Fibroblast of the aortic adventitia (primary cell): ENCODE results near the gene MPC1L. TPM values are rescaled to one million over a fixed set of nuclear protein-coding genes. Genes with fewer than 3 reads are reported as not detected.
"Not testable (repeated sequence)": the region's sequence is repeated elsewhere in the genome, so short reads cannot be mapped to it uniquely, and the experiment has no call there.

Experiments used
- DNase-seq: peaks from one replicate; pipeline ENCODE4 v3.0.0-alpha.2; 2010; ENCODE audit warnings: low read depth
- H3K4me3 ChIP-seq: 2 replicates; pipeline ENCODE4 v1.5.1; 2011; ENCODE audit warnings: low read depth, mild to moderate bottlenecking, control low read depth, low read length, moderate library complexity
- total RNA-seq: library from RNA; depleted of rRNA; stranded (reverse); fragments of >200 nt; gene quantifications from 2 replicates; pipeline ENCODE4 v1.2.3, GENCODE V29; 2012; ENCODE audit warnings: low replicate concordance
- TF ChIP-seq, protein P1 (sequence below): IDR thresholded peaks from 2 replicates; pipeline ENCODE4 v1.5.1; 2011; ENCODE audit warnings: mild to moderate bottlenecking, low read length, control low read depth, inconsistent platforms; ENCODE audit not compliant: insufficient read depth

The MPC1L gene
- total RNA-seq, 1 donor, result not detected

GRCh38 chrX:40580537-40581335, 42.5 kb upstream of the MPC1L start, which contains the start of gene ATP6AP2:
TSS of gene ATP6AP2 (plus strand) at chrX:40580970. CDS start at chrX:40581066, 96 bp downstream.
- TF ChIP-seq, protein P1, sequence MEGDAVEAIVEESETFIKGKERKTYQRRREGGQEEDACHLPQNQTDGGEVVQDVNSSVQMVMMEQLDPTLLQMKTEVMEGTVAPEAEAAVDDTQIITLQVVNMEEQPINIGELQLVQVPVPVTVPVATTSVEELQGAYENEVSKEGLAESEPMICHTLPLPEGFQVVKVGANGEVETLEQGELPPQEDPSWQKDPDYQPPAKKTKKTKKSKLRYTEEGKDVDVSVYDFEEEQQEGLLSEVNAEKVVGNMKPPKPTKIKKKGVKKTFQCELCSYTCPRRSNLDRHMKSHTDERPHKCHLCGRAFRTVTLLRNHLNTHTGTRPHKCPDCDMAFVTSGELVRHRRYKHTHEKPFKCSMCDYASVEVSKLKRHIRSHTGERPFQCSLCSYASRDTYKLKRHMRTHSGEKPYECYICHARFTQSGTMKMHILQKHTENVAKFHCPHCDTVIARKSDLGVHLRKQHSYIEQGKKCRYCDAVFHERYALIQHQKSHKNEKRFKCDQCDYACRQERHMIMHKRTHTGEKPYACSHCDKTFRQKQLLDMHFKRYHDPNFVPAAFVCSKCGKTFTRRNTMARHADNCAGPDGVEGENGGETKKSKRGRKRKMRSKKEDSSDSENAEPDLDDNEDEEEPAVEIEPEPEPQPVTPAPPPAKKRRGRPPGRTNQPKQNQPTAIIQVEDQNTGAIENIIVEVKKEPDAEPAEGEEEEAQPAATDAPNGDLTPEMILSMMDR, result no peak
- peak; percentile 91 for DNase-seq
- peak within 1 kb of the TSS; percentile 81 for H3K4me3 ChIP-seq

- TF ChIP-seq, protein P1, result no peak
- peak; percentile 15 for DNase-seq
- peak overlapping the region; percentile 81 for H3K4me3 ChIP-seq
Observed at GRCh38 chrX:40581336-40581920, 41.8 kb upstream of the MPC1L start.

GRCh38 chrX:40582178-40582577, 41.0 kb upstream of the MPC1L start:
- peak overlapping the region; percentile 81 for H3K4me3 ChIP-seq
- DNase-seq, result not testable (repeated sequence)

- DNase-seq, result no peak
- H3K4me3 ChIP-seq, result no peak overlapping the region
Observed at GRCh38 chrX:40582811-40583210, 40.4 kb upstream of the MPC1L start.

DNA sequence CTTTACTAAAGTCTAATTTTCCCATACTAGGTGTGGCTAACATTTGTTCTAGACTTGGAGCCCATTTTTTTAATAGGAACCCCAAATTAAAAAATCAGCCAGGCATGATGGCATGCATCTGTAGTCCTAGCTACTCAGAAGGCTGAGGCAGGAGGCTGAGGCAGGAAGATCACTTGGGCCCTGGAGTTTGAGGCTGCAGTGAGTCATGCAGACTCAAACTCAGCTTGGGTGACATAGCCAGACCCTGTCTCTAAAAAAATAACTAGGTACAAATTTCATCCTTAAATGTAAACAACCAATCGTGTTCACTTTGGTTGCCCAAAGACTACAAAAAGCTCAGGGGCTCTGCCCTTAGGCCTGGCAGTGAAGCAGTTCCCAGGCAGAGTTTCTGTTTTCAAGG, 35.6 kb upstream of the MPC1L start:
- not testable (repeated sequence) for H3K4me3 ChIP-seq, DNase-seq

More at GRCh38 chrX:40582811-40583210, 40.4 kb upstream of the MPC1L start:
- TF ChIP-seq, protein P1, result no peak

GRCh38 chrX:40589616-40590321, 33.5 kb upstream of the MPC1L start:
- not testable (repeated sequence) for DNase-seq, H3K4me3 ChIP-seq

DNA sequence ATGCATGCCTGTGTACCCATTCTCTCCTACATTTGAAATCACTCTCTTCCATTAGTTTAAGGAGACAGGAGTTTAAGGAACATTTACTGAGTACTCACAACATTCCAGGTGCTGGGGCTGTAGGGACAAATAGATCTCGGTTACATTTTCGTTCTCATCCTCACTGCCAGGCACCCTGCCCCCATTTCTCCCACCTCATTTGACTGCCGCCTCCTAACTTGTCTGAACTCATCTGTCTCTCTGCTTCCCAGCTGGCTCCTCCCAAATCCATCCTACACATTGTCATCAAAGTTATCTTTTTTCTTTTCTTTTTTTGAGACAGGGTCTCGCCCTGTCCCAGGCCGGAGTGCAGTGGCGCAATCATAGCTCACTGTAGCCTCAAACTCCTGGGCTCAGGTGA, 19.8 kb upstream of the MPC1L start:
- H3K4me3 ChIP-seq, result no peak overlapping the region
- TF ChIP-seq, protein P1, result no peak
- no peak for DNase-seq

- H3K4me3 ChIP-seq, result no peak overlapping the region
- TF ChIP-seq, protein P1, result no peak
- DNase-seq, result no peak
Observed at GRCh38 chrX:40607381-40607780, 15.8 kb upstream of the MPC1L start.
